HepG2 (cell line): Measurements from ENCODE around the gene XXYLT1. TPM values are rescaled to one million over a fixed set of nuclear protein-coding genes. Genes with fewer than 3 reads are reported as not detected.

ENCODE experiments used
- DR1 ChIP-seq: sonication (generic); formaldehyde crosslinking; IDR thresholded peaks from 2 replicates; pipeline ENCODE4 v1.8.0; 2021; ENCODE audit warnings: mild to moderate bottlenecking, missing genetic modification reagents, inconsistent platforms
- GFI1 ChIP-seq: sonication (generic); formaldehyde crosslinking; IDR thresholded peaks from 2 replicates; pipeline ENCODE4 v1.5.0; 2020; ENCODE audit warnings: missing genetic modification reagents, mild to moderate bottlenecking, borderline replicate concordance
- HMG20A ChIP-seq: IDR thresholded peaks from 2 replicates; pipeline ENCODE4 v1.6.1; 2016; ENCODE audit warnings: borderline replicate concordance
- KLF12 ChIP-seq: sonication (generic); formaldehyde crosslinking; IDR thresholded peaks from 2 replicates; pipeline ENCODE4 v1.4.0; 2020; ENCODE audit warnings: missing genetic modification reagents, borderline replicate concordance
- PHB2 ChIP-seq: fragments of 450-650 bp; IDR thresholded peaks from 2 replicates; pipeline ENCODE4 v1.6.1; 2018; ENCODE audit not compliant: partially characterized antibody
- SPEN ChIP-seq: sonication (generic); formaldehyde crosslinking; IDR thresholded peaks from 2 replicates; pipeline ENCODE4 v1.5.1; 2020; ENCODE audit warnings: low read depth, mild to moderate bottlenecking, missing genetic modification reagents
- SSRP1 ChIP-seq: IDR thresholded peaks from 2 replicates; pipeline ENCODE4 v1.6.1; 2016; ENCODE audit warnings: control low read depth
- TSC22D2 ChIP-seq: sonication (generic); formaldehyde crosslinking; IDR thresholded peaks from 2 replicates; pipeline ENCODE4 v1.5.1; 2020; ENCODE audit warnings: missing genetic modification reagents, mild to moderate bottlenecking, borderline replicate concordance
- ZBTB38 ChIP-seq: sonication (generic); formaldehyde crosslinking; IDR thresholded peaks from 2 replicates; pipeline ENCODE4 v1.5.1; 2020; ENCODE audit warnings: mild to moderate bottlenecking, missing genetic modification reagents
- ZC3H4 ChIP-seq: sonication (generic); formaldehyde crosslinking; IDR thresholded peaks from 2 replicates; pipeline ENCODE4 v1.4.0; 2020; ENCODE audit warnings: missing genetic modification reagents, borderline replicate concordance
- ZFX ChIP-seq: sonication (generic); formaldehyde crosslinking; IDR thresholded peaks from 2 replicates; pipeline ENCODE4 v1.4.0; 2020; ENCODE audit warnings: mild to moderate bottlenecking, low read depth, missing genetic modification reagents, moderate library complexity
- ZNF160 ChIP-seq: sonication (generic); formaldehyde crosslinking; IDR thresholded peaks from 2 replicates; pipeline ENCODE4 v1.8.0; 2022; ENCODE audit warnings: mild to moderate bottlenecking, inconsistent platforms, missing genetic modification reagents
- ZNF207 ChIP-seq: fragments of 450-650 bp; IDR thresholded peaks from 2 replicates; pipeline ENCODE4 v1.6.1; 2016; ENCODE audit warnings: antibody characterized with exemption, borderline replicate concordance
- ZNF235 ChIP-seq: sonication (generic); formaldehyde crosslinking; IDR thresholded peaks from 2 replicates; pipeline ENCODE4 v1.8.1; 2023; ENCODE audit warnings: mild to moderate bottlenecking, missing genetic modification reagents, borderline replicate concordance
- ZNF337 ChIP-seq: sonication (generic); formaldehyde crosslinking; IDR thresholded peaks from 2 replicates; pipeline ENCODE4 v1.5.1; 2020; ENCODE audit warnings: missing genetic modification reagents, low read depth, mild to moderate bottlenecking, borderline replicate concordance
- ZNF777 ChIP-seq: sonication (generic); formaldehyde crosslinking; IDR thresholded peaks from 2 replicates; pipeline ENCODE4 v1.4.0; 2020; ENCODE audit warnings: missing genetic modification reagents
- ZNF891 ChIP-seq: sonication (generic); formaldehyde crosslinking; IDR thresholded peaks from 2 replicates; pipeline ENCODE4 v1.5.0; 2020; ENCODE audit warnings: mild to moderate bottlenecking, missing genetic modification reagents
- polyA plus RNA-seq, 8 experiments: library from polyadenylated mRNA; depleted of rRNA in 3 of 8; stranded (reverse) in 7 of 8; unstranded in 1 of 8; fragments of >200 nt; fragmentation: Illumina TruSeq in 4 of 8; extraction: Trizol in 4 of 8; gene quantifications; 2 replicates each; pipeline versions ENCODE4 v1.2.1 to v1.2.3, GENCODE V29; 2011 to 2016; ENCODE audit warnings: low read depth in 4 of 8, missing spikeins in 1 of 8, mixed read lengths in 1 of 8; ENCODE audit not compliant: insufficient read depth in 1 of 8
- total RNA-seq, 5 experiments: library from RNA; depleted of rRNA; stranded (reverse); fragments of >200 nt; fragmentation: Illumina TruSeq; extraction: Trizol; gene quantifications; 2 replicates each; pipeline ENCODE4 v1.2.3, GENCODE V29; 2016; ENCODE audit warnings: low read depth in 1 of 5
- TF ChIP-seq, protein P1 (sequence below): IDR thresholded peaks from 2 replicates; pipeline ENCODE4 v1.6.1; 2016; ENCODE audit warnings: mild to moderate bottlenecking, missing biosample characterization, missing genetic modification reagents
- TF ChIP-seq, protein P2 (sequence below): sonication (generic); formaldehyde crosslinking; IDR thresholded peaks from 2 replicates; pipeline ENCODE4 v1.4.0; 2020; ENCODE audit warnings: missing genetic modification reagents
- TF ChIP-seq, protein P3 (sequence below): sonication (generic); formaldehyde crosslinking; IDR thresholded peaks from 2 replicates; pipeline ENCODE4 v1.8.1; 2023; ENCODE audit warnings: mild to moderate bottlenecking, missing genetic modification reagents
- TF ChIP-seq, protein P4 (sequence below), 2 experiments: sonication (generic) in 1 of 2; formaldehyde crosslinking in 1 of 2; IDR thresholded peaks; 2 replicates each; pipeline versions ENCODE4 v1.4.0 to v1.6.1; 2016 to 2020; ENCODE audit warnings: borderline replicate concordance in 1 of 2, low read depth in 1 of 2, mild to moderate bottlenecking in 1 of 2, missing genetic modification reagents in 1 of 2

The XXYLT1 gene
- total and polyA plus RNA-seq, 2 of the 13 experiments (the other 11 are each of a cell fraction or from before 2014, with no cell fraction given) = 17.7 to 19.0 TPM

DNA sequence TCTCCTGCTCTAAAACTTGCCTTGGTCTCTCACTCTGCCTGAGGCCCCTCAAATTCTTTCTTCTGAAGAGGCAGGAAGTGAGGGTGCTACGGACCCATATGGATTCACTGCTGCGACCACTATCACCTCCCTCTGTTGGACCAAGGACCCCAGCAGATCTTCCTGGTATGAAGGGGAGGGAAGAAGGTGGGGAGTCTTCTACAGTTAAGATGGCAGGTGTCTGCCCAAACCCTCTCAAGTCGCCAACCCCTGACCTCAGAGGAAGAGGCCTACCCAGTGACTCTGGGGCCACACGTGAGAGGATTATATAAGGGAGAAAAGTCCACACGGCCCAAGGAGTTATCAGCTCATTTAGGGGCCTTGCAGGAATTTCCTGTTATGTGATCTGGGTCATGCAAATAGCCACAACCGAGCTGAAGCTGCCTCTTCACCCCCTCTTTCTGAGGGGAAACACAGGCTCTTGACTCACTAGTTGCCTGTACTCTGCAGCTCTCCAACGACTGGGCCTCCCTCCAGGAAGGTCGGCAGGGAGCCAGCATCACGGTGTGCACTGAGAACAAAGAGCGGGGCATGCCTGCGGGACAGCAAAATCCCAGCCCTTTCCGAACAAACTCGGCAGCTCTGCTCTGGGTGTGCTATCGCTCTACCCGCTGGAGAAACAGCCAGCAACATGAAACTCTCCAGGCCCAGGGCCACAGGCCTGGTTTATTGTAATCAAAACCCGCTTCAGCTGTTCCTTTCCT, 116.0 kb downstream of the XXYLT1 start (continued):
- TF ChIP-seq KLF12 (CRISPR knock-in tag) = peak; percentile 41; the same call in 1 of the 2 replicates
- peak; percentile 97 for TF ChIP-seq ZBTB38 (CRISPR knock-in tag)
- TF ChIP-seq DR1 (CRISPR knock-in tag) = no peak
- TF ChIP-seq ZFX (CRISPR knock-in tag) = peak; percentile 85; the same call in 1 of the 2 replicates
- no peak for TF ChIP-seq PHB2
- no peak for TF ChIP-seq ZNF337
- 0 out of 2 replicates have a peak, but pooled peaks have one; percentile 30 for TF ChIP-seq ZNF777 (CRISPR knock-in tag)
- TF ChIP-seq ZNF235 (CRISPR knock-in tag) = 0 out of 2 replicates have a peak, but pooled peaks have one; percentile 26
- TF ChIP-seq, protein P1, sequence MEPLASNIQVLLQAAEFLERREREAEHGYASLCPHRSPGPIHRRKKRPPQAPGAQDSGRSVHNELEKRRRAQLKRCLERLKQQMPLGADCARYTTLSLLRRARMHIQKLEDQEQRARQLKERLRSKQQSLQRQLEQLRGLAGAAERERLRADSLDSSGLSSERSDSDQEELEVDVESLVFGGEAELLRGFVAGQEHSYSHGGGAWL (CRISPR knock-in tag) = 0 out of 2 replicates have a peak, but pooled peaks have one; percentile 7
- TF ChIP-seq GFI1 (CRISPR knock-in tag) = peak; percentile 79
- TF ChIP-seq HMG20A = peak; percentile 71
- TF ChIP-seq SPEN = peak; percentile 45; the same call in 1 of the 2 replicates
- no peak for TF ChIP-seq ZNF207
- peak; percentile 22; the same call in 1 of the 2 replicates for TF ChIP-seq SSRP1 (CRISPR knock-in tag)
- TF ChIP-seq, protein P2, sequence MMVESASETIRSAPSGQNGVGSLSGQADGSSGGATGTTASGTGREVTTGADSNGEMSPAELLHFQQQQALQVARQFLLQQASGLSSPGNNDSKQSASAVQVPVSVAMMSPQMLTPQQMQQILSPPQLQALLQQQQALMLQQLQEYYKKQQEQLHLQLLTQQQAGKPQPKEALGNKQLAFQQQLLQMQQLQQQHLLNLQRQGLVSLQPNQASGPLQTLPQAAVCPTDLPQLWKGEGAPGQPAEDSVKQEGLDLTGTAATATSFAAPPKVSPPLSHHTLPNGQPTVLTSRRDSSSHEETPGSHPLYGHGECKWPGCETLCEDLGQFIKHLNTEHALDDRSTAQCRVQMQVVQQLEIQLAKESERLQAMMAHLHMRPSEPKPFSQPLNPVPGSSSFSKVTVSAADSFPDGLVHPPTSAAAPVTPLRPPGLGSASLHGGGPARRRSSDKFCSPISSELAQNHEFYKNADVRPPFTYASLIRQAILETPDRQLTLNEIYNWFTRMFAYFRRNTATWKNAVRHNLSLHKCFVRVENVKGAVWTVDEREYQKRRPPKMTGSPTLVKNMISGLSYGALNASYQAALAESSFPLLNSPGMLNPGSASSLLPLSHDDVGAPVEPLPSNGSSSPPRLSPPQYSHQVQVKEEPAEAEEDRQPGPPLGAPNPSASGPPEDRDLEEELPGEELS (CRISPR knock-in tag) = peak; percentile 91
- no peak for TF ChIP-seq ZNF891 (CRISPR knock-in tag)
- no peak for TF ChIP-seq ZC3H4 (CRISPR knock-in tag)
- TF ChIP-seq, protein P3, sequence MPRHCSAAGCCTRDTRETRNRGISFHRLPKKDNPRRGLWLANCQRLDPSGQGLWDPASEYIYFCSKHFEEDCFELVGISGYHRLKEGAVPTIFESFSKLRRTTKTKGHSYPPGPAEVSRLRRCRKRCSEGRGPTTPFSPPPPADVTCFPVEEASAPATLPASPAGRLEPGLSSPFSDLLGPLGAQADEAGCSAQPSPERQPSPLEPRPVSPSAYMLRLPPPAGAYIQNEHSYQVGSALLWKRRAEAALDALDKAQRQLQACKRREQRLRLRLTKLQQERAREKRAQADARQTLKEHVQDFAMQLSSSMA (CRISPR knock-in tag) = peak; percentile 17; the same call in 1 of the 2 replicates
- TF ChIP-seq, protein P4, sequence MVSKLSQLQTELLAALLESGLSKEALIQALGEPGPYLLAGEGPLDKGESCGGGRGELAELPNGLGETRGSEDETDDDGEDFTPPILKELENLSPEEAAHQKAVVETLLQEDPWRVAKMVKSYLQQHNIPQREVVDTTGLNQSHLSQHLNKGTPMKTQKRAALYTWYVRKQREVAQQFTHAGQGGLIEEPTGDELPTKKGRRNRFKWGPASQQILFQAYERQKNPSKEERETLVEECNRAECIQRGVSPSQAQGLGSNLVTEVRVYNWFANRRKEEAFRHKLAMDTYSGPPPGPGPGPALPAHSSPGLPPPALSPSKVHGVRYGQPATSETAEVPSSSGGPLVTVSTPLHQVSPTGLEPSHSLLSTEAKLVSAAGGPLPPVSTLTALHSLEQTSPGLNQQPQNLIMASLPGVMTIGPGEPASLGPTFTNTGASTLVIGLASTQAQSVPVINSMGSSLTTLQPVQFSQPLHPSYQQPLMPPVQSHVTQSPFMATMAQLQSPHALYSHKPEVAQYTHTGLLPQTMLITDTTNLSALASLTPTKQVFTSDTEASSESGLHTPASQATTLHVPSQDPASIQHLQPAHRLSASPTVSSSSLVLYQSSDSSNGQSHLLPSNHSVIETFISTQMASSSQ (IDR thresholded peaks at IDR 0.05; ENCODE audit: low read depth) = no peak
- TF ChIP-seq, protein P4 (CRISPR knock-in tag; IDR thresholded peaks at IDR 0.05; ENCODE audit: borderline replicate concordance) = peak; percentile 67; the same call in 1 of the 2 replicates
- no peak for TF ChIP-seq TSC22D2 (CRISPR knock-in tag)
- no peak for TF ChIP-seq ZNF160
